ENCODE results near the gene OBSL1.

OBSL1 gene

DNA sequence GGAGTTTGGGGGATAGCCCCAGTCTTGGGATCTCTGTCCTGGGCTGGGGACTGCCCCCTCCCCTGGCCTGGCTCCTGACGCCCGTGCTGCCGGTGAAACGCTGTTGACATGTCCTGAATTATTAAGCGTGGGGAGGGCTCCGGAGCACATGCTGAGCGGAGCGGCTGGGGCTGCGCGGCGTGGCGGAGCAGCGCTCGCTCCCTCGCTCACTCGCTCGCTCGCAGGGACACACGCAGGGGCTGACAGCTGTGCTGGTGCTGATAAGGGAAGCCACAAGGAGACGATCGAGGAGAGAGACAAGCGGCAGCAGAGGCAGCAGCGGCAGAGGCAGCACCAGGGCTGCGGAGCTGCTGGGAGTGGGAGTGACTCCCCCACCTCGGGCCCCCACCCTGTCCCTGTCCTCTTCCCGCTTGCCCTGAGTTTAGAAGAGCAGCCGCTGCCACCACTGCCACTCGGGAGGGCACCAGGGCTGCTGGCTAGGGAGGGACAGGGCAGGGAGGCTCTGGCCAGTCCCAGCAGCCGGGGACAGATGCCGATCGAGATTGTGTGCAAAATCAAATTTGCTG is 57.1 kb downstream of the OBSL1 start, which contains the start of gene ASIC4:
ASIC4 (plus strand) TSS at position 287 of the 566 bp plus-strand sequence; CDS start at position 530, 243 bp downstream.
- ChIA-PET CTCF (interaction anchor here (0.8 to 1.2 kb wide), 5 partner anchors 8 to 27 kb away, joined by 3 to 4 read pairs (median 3); no protein-coding TSS in a partner anchor), POLR2A (interaction anchor here (1.0 to 1.3 kb wide), 2 partner anchors 12 to 14 kb away, joined by 3 to 4 read pairs; no protein-coding TSS in a partner anchor)
- TF ChIP-seq, protein P1, sequence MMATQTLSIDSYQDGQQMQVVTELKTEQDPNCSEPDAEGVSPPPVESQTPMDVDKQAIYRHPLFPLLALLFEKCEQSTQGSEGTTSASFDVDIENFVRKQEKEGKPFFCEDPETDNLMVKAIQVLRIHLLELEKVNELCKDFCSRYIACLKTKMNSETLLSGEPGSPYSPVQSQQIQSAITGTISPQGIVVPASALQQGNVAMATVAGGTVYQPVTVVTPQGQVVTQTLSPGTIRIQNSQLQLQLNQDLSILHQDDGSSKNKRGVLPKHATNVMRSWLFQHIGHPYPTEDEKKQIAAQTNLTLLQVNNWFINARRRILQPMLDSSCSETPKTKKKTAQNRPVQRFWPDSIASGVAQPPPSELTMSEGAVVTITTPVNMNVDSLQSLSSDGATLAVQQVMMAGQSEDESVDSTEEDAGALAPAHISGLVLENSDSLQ (IDR thresholded peaks at IDR 0.05): 0 out of 2 replicates have a peak, but pooled peaks have one; percentile 21
- no peak for TF ChIP-seq HDGF (IDR thresholded peaks at IDR 0.05; ENCODE audit: borderline replicate concordance)
- no peak for DNase-seq (ENCODE audit: extremely low spot score)

DNA sequence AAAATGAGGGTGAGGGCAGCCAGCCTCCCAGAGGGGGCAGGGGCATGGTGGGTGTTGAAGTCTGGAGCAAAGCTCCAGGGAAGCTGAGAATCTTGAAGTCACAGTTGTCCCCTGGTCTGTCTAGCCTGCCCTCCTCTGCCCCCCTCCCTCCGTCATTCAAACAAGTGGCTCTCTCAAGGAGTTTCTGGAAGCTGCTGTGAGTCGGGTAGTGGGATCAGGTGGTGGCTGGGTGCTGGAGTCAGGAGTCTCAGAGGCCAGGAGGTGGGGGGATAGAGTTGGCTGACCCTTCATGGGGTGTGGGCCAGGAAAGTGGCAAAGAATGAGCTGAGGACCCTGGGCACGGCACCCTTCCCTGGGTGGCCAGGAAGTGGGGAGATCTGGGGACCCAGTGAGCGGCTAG is 57.6 kb downstream of the OBSL1 start:
- CTCF ChIA-PET: interaction anchor here (0.8 to 1.2 kb wide), 5 partner anchors 9 to 27 kb away, joined by 3 to 4 read pairs (median 3); no protein-coding TSS in a partner anchor
- no peak for DNase-seq (ENCODE audit: extremely low spot score)
- TF ChIP-seq BHLHE40 (IDR thresholded peaks at IDR 0.05; ENCODE audit: borderline replicate concordance) (no peak), ZNF384 (IDR thresholded peaks at IDR 0.05) (no peak), TARDBP (IDR thresholded peaks at IDR 0.05) (no peak), L3MBTL2 (conservative IDR thresholded peaks at IDR 0.05) (no peak), FOXK2 (IDR thresholded peaks at IDR 0.05) (no peak), CTBP1 (IDR thresholded peaks at IDR 0.05; ENCODE audit: borderline replicate concordance) (no peak), SUZ12 (IDR thresholded peaks at IDR 0.05) (no peak), SP1 (IDR thresholded peaks at IDR 0.05) (no peak), FOXM1 (IDR thresholded peaks at IDR 0.05; ENCODE audit: borderline replicate concordance) (no peak), LEF1 (IDR thresholded peaks at IDR 0.05; ENCODE audit: borderline replicate concordance) (no peak), FOXA1 (IDR thresholded peaks at IDR 0.05) (no peak), NFRKB (IDR thresholded peaks at IDR 0.05) (no peak), ELF4 (IDR thresholded peaks at IDR 0.05) (no peak), ARNT (IDR thresholded peaks at IDR 0.05) (no peak), HDGF (IDR thresholded peaks at IDR 0.05; ENCODE audit: borderline replicate concordance) (no peak)
- TF ChIP-seq, protein P1 (IDR thresholded peaks at IDR 0.05): no peak
- POLR2A ChIA-PET: interaction anchor here (1.0 to 1.3 kb wide), 2 partner anchors 12 to 16 kb away, joined by 3 read pairs; partner anchors contain the start of gene GMPPA

DNA sequence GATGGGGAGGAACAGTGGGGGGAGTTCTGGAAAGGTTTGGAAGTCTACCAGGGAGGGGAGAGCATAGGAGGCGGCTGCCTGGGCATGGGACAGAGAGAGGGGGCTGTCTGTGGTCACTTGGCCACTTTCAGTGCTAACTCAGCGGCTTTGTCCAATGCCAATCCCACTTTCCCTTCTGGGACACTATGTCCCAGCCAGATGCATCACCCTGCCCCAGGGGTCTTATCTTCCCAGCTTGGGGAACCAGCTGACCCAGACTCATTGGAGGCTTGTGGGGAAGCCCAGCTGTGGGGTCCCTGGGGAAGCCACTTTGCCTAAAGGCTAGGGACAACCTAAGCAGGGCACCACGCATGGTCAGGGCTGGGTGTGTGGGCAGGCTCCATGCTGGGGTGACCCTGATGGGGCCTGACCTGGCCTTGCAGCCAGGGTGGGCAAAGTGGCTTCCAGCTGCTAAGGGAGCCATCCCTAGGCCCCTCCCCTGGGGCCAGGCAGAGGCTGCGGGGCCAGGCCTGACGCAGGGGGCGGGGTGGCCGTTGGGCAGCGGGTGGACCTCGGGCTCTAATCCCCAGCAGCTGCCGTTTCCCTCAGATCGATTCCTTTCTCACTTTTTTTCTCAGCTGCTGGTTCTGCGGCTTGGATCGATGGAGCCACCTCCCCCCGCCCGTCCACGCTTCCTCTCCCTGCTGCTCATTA is 58.7 kb downstream of the OBSL1 start:
- TF ChIP-seq ELF4 (IDR thresholded peaks at IDR 0.05) (no peak), LEF1 (IDR thresholded peaks at IDR 0.05; ENCODE audit: borderline replicate concordance) (no peak)
- ChIA-PET POLR2A (interaction anchor here (1.3 kb wide), 1 partner anchor 14 kb away, joined by 3 read pairs; the partner anchor contains the start of gene GMPPA), CTCF (interaction anchor here (1.0 to 1.3 kb wide), 3 partner anchors 15 to 36 kb away, joined by 3 to 4 read pairs (median 3); no protein-coding TSS in a partner anchor)
- no peak for DNase-seq (ENCODE audit: extremely low spot score)

DNA sequence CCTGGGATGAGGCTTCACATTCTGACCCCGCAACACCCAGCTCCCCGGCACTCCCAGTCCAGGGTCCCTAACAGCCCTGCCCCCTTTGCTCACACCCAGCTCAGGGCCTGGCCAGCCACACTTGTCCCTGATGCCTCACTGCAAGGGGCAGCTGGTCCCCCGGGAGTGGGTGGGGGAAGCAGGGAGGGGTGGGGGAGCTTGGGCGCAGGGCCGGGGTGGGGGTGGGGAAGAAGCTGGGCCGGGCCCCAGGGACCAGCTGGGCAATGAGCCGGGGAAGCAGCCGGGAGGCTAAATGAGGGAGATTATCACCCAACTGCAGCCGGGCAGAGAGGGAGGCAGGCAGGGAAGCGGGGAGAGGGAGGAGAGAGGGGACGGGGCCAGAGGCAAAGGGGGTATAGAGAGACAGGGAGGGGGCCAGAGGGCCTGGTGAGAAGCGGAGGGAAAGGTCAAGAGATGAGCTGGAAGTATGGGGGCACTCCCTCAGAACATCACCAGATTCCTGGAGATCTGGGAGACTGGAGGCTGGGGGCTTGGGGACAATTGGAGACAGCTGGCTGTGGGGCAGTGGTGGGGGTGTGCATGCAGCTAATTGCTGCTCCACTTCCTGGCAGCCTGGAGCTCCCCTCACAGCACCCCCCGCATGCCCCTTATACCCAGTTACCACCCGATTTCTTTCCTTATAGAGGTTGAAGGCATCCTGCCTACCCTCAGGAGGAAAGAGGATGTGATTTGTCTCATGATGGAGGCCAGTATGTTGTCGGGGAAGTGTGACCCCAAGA is 59.6 kb downstream of the OBSL1 start:
- POLR2A ChIA-PET: interaction anchor here (0.7 kb wide), 2 partner anchors 9 to 30 kb away, joined by 3 read pairs; no protein-coding TSS in a partner anchor
- no peak for DNase-seq (ENCODE audit: extremely low spot score)
- CTCF ChIA-PET: interaction anchor here (0.6 to 1.3 kb wide), 4 partner anchors 16 to 24 kb away, joined by 3 to 4 read pairs (median 3); no protein-coding TSS in a partner anchor
- TF ChIP-seq SUZ12 (IDR thresholded peaks at IDR 0.05) (no peak), HDGF (IDR thresholded peaks at IDR 0.05; ENCODE audit: borderline replicate concordance) (no peak), FOXK2 (IDR thresholded peaks at IDR 0.05) (no peak), CTBP1 (IDR thresholded peaks at IDR 0.05; ENCODE audit: borderline replicate concordance) (no peak), ZNF384 (IDR thresholded peaks at IDR 0.05) (no peak)

DNA sequence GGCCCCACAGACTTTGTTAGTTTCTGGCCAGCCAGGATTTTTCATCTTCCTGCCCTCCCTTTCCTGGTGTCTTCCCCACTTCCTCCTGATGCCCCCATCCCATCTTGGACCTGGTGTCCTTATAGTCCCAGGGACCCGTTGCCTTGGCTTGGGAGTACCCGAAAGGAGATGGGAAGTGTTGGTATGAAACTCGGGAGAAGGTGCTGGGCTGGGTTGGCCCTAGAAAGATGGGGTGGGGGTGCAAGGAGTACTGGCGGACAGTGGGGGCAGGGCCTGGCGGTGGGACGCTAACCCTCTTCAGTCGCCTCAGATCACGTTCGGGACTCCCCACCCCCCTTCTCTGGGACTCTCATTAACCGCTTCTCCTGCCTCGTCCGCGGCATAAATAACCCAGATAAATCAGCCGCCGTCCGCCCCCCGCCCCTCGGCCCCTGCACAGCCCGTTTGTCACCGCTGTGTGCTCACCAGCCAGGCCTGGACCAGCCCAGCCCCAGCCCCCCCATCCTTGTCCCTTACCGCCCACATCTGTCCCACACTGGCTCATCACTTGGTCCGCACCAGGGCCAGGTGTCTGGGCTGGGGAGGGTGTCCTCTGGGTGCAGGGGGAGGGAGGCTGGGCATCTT is 60.7 kb downstream of the OBSL1 start:
- no peak for DNase-seq (ENCODE audit: extremely low spot score)
- ChIA-PET POLR2A (interaction anchor here (0.9 to 5.0 kb wide), 5 partner anchors 11 to 33 kb away, joined by 3 to 41 read pairs (median 3); partner anchors contain the start of genes CHPF, GMPPA and TMEM198), CTCF (interaction anchor here (0.6 to 2.4 kb wide), 18 partner anchors 8 to 95 kb away, joined by 3 to 31 read pairs (median 4); partner anchors contain the start of gene GMPPA)

More for the DNA sequence above, 60.7 kb downstream of the OBSL1 start:
- TF ChIP-seq SP1 (IDR thresholded peaks at IDR 0.05) (no peak), HDGF (IDR thresholded peaks at IDR 0.05; ENCODE audit: borderline replicate concordance) (no peak), L3MBTL2 (conservative IDR thresholded peaks at IDR 0.05) (no peak), BHLHE40 (IDR thresholded peaks at IDR 0.05; ENCODE audit: borderline replicate concordance) (no peak), SUZ12 (IDR thresholded peaks at IDR 0.05) (no peak), NFRKB (IDR thresholded peaks at IDR 0.05) (no peak), TARDBP (IDR thresholded peaks at IDR 0.05) (no peak), LEF1 (IDR thresholded peaks at IDR 0.05; ENCODE audit: borderline replicate concordance) (no peak), ARNT (IDR thresholded peaks at IDR 0.05) (no peak), ZNF384 (IDR thresholded peaks at IDR 0.05) (no peak), FOXK2 (IDR thresholded peaks at IDR 0.05) (no peak), ELF4 (IDR thresholded peaks at IDR 0.05) (no peak), FOXM1 (IDR thresholded peaks at IDR 0.05; ENCODE audit: borderline replicate concordance) (no peak), CTBP1 (IDR thresholded peaks at IDR 0.05; ENCODE audit: borderline replicate concordance) (no peak), FOXA1 (IDR thresholded peaks at IDR 0.05) (no peak)
- TF ChIP-seq, protein P1 (IDR thresholded peaks at IDR 0.05): no peak
